SK-N-MC (cell line): Measurements from ENCODE around the gene IL31.

Experiments
- EZH2 ChIP-seq: fragments of 200-600 bp; sonication (generic); IDR thresholded peaks from one replicate; pipeline ENCODE4 v1.6.1; 2017; ENCODE audit warnings: antibody characterized with exemption
- FOXP2 ChIP-seq: optimal IDR thresholded peaks from 2 replicates; pipeline ENCODE3; 2011; ENCODE audit warnings: mild to moderate bottlenecking, moderate library complexity; ENCODE audit not compliant: insufficient read depth; ENCODE audit errors: extremely low read length, control extremely low read depth
- POLR2AphosphoS5 ChIP-seq: IDR thresholded peaks from 2 replicates; pipeline ENCODE4 v1.6.1; 2012; ENCODE audit warnings: mild to moderate bottlenecking, low read depth, low read length, borderline replicate concordance

DNA sequence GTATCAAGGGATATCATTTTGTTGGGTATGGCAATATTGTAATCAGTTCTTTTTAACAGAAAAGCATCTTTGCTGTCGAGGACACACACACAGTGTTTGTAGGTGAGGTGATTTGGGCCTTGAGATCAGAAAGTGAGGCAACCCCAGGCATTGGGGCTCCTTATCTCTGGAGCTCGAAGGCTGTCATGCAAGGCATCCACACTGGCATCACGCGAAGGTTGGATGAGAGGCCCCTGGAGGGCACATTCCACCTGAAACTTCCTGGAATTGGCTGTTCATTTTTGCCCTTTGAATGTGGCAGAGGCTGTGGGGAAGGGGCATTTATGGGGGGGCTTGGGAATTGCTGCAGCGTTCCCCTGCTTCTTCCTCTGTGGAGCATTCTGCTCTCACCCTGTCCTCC, 45.5 kb downstream of the IL31 start:
- no peak for TF ChIP-seq EZH2
- no peak for TF ChIP-seq POLR2AphosphoS5
- no peak for TF ChIP-seq FOXP2
